RWPE2 (cell line): Measurements from ENCODE around the gene UBL3.

Experiments
- ATAC-seq: fragments of 200-7000 bp; cut with Tn5 transposase; 3 replicates; pipeline ENCODE4 v1.9.1; 2021; ENCODE audit warnings: low read depth
- DNase-seq: peaks from one replicate; pipeline ENCODE4 v3.0.0-alpha.2; 2020; ENCODE audit warnings: low spot score
- H3K27ac ChIP-seq: fragments of 450-650 bp; 2 replicates; pipeline ENCODE4 v1.5.1; 2017; ENCODE audit warnings: mild to moderate bottlenecking; ENCODE audit not compliant: poor library complexity, severe bottlenecking
- H3K27me3 ChIP-seq: fragments of 250-450 bp; sonication (Bioruptor Pico); 2 replicates; pipeline ENCODE4 v1.5.1; 2021; ENCODE audit warnings: mild to moderate bottlenecking, moderate library complexity; ENCODE audit not compliant: insufficient read depth, poor library complexity, severe bottlenecking
- H3K36me3 ChIP-seq: fragments of 250-450 bp; sonication (Bioruptor Pico); 2 replicates; pipeline ENCODE4 v1.5.1; 2020; ENCODE audit warnings: low read depth, mild to moderate bottlenecking, moderate library complexity
- H3K4me1 ChIP-seq: fragments of 250-450 bp; sonication (Bioruptor Pico); 2 replicates; pipeline ENCODE4 v1.5.1; 2021; ENCODE audit warnings: mild to moderate bottlenecking, moderate library complexity; ENCODE audit not compliant: insufficient read depth, poor library complexity, severe bottlenecking
- H3K4me3 ChIP-seq: fragments of 250-450 bp; sonication (Bioruptor Pico); 2 replicates; pipeline ENCODE4 v1.5.1; 2021; ENCODE audit warnings: mild to moderate bottlenecking, moderate library complexity; ENCODE audit not compliant: severe bottlenecking
- H3K9me3 ChIP-seq: fragments of 250-450 bp; sonication (Bioruptor Pico); 2 replicates; pipeline ENCODE4 v1.5.1; 2021; ENCODE audit warnings: mild to moderate bottlenecking, moderate library complexity; ENCODE audit not compliant: severe bottlenecking
- TF ChIP-seq, protein P1 (sequence below): fragments of 450-650 bp; IDR thresholded peaks from one replicate; pipeline ENCODE4 v1.5.1; 2017; ENCODE audit warnings: mild to moderate bottlenecking, moderate library complexity; ENCODE audit not compliant: poor library complexity, severe bottlenecking

UBL3 gene

DNA sequence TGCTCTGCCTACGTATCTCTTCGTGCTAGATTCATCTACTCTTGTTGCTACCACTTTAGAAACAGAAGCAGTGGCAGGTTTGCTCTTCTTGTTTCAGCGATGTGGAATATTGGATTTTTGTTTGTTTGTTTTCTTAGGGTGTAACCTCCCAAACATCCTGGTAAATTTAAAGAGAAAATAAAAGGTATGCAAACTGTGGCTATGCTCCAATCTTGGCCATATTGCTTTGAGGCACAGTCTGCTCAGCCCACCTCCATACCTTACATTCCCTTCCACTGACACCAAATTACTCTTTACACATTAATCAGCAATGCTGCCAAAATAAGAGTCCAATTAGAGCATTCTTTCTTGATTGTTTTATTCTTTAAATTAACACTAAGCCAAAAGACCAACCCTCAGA is 25.2 kb upstream of the UBL3 start:
- TF ChIP-seq, protein P1, sequence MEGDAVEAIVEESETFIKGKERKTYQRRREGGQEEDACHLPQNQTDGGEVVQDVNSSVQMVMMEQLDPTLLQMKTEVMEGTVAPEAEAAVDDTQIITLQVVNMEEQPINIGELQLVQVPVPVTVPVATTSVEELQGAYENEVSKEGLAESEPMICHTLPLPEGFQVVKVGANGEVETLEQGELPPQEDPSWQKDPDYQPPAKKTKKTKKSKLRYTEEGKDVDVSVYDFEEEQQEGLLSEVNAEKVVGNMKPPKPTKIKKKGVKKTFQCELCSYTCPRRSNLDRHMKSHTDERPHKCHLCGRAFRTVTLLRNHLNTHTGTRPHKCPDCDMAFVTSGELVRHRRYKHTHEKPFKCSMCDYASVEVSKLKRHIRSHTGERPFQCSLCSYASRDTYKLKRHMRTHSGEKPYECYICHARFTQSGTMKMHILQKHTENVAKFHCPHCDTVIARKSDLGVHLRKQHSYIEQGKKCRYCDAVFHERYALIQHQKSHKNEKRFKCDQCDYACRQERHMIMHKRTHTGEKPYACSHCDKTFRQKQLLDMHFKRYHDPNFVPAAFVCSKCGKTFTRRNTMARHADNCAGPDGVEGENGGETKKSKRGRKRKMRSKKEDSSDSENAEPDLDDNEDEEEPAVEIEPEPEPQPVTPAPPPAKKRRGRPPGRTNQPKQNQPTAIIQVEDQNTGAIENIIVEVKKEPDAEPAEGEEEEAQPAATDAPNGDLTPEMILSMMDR, result no peak
- H3K36me3 ChIP-seq, result no peaks in the 10 kb centered on the region
- no peaks in the 10 kb centered on the region for H3K27me3 ChIP-seq
- H3K4me3 ChIP-seq, result no peak overlapping the region
- DNase-seq (no peak), ATAC-seq (no peak)
- H3K9me3 ChIP-seq, result no peaks in the 10 kb centered on the region
- no peaks in the 10 kb centered on the region for H3K4me1 ChIP-seq
- no peak overlapping the region for H3K27ac ChIP-seq

DNA sequence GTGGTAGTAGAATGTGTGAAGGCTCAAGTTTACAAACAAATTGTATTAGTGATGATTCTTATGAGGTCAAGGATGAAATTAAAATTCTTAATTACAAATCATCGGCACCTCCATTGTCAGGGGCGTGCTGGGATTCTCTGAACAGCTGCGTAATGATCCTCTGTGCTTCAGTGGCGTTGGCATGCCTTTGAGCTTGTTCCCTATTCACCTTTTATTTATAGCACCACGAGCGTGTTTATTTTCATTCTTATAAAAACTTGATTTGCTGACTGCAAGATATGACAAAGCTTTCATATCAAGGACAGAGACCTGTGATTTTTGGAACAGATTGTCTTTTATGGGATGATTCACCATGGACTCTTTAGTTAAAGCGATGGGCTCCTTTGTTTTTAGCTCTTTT is 18.2 kb upstream of the UBL3 start:
- Histone ChIP-seq H3K4me1 (no peaks in the 10 kb centered on the region), H3K27ac (no peak overlapping the region), H3K36me3 (no peaks in the 10 kb centered on the region), H3K4me3 (no peak overlapping the region), H3K9me3 (no peaks in the 10 kb centered on the region), H3K27me3 (no peaks in the 10 kb centered on the region)
- ATAC-seq (no peak), DNase-seq (no peak)
- TF ChIP-seq, protein P1, result no peak

DNA sequence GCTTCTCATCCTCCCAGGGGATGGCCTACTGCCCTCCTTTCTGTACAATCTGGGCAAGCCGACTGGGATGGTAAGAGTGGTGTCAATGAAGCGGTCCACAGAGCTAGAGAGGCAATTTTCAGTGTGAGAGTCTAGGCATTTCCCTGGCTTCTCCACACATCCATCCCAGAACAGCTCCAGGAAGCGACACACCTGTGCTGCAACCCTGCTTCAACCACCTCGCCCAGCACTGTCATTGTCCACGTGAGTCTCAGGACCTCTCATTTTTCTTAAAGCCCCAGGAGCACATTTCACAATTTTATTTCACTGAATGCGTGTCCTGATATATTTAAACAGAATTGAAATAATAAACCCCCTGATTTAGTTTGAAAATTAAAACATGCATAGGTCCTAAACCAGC is 15.5 kb upstream of the UBL3 start:
- Histone ChIP-seq H3K4me3 (no peak overlapping the region), H3K9me3 (no peaks in the 10 kb centered on the region), H3K4me1 (no peaks in the 10 kb centered on the region), H3K27me3 (no peaks in the 10 kb centered on the region), H3K27ac (no peak overlapping the region), H3K36me3 (no peaks in the 10 kb centered on the region)
- TF ChIP-seq, protein P1, result no peak
- no peak for ATAC-seq
- DNase-seq, result no peak

DNA sequence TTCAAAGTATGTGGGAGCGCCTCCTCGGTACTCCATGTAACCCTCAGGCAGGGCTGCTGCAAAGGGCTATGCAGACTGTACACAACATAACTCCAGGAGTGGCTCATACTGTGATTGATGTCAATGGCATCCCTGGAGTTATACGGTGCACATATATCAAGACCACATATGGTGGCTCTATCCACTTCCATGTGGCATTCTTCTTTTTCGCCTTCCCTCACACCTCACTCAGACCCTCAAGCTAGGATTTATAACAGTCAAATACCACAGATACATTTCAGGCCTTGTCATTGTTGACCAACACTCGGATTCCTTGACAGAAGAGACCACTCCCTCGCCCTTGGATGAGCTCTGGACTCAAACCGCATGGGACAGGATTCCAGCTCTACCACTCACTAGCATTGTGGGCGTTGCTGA is 11.3 kb upstream of the UBL3 start:
- ATAC-seq (peak; percentile 86), DNase-seq (no peak)
- Histone ChIP-seq H3K4me3 (no peak overlapping the region), H3K27ac (no peak overlapping the region), H3K27me3 (no peaks in the 10 kb centered on the region), H3K9me3 (no peaks in the 10 kb centered on the region), H3K36me3 (no peaks in the 10 kb centered on the region), H3K4me1 (no peaks in the 10 kb centered on the region)
- TF ChIP-seq, protein P1, result no peak

DNA sequence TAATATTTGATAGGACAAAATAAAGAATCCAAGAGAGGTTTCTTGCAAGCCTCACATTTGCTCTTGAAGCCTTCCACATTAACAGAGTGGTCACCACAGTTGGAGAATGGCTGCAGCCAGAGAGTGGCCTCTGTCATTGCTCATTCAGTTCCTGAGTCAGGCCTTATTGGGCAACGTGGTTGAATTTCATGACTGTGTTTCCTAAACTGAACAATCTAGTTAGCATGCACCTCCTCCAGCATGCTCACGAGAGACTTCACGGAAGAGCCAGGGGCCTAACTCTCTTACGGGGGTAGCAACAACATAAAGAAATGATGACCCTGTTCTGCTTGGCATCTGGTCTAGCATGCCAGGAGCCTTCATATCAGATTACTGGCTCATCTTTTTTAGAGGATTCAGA is 9.6 kb upstream of the UBL3 start:
- ATAC-seq (peak; percentile 48; the same call in 1 of the 3 replicates), DNase-seq (no peak)
- Histone ChIP-seq H3K4me3 (no peak overlapping the region), H3K27ac (no peak overlapping the region), H3K27me3 (no peaks in the 10 kb centered on the region), H3K4me1 (no peaks in the 10 kb centered on the region), H3K36me3 (no peaks in the 10 kb centered on the region), H3K9me3 (no peaks in the 10 kb centered on the region)
- TF ChIP-seq, protein P1, result no peak
